IgD-negative memory B cell (primary cell): ENCODE measurements around the gene ZNF513. TPM values are rescaled to one million over a fixed set of nuclear protein-coding genes. Genes with fewer than 3 reads are reported as not detected.

Experiments
- H3K27ac Mint-ChIP-seq, 3 donors: one replicate each; pipeline ENCODE4 v1.8.0; 2020 to 2022; ENCODE audit warnings: mild to moderate bottlenecking in 3 of 3, mixed read lengths in 3 of 3, moderate library complexity in 1 of 3
- H3K27me3 Mint-ChIP-seq: one replicate; pipeline ENCODE4 v1.8.0; 2021; ENCODE audit warnings: mixed read lengths
- H3K36me3 Mint-ChIP-seq: one replicate; pipeline ENCODE4 v1.8.0; 2020; ENCODE audit warnings: mild to moderate bottlenecking, mixed read lengths
- H3K4me1 Mint-ChIP-seq, 3 donors: one replicate each; pipeline ENCODE4 v1.8.0; 2020 to 2022; ENCODE audit warnings: mixed read lengths in 3 of 3, mild to moderate bottlenecking in 1 of 3
- H3K4me3 Mint-ChIP-seq, 4 donors: one replicate each; pipeline ENCODE4 v1.8.0; 2020 to 2022; ENCODE audit warnings: mild to moderate bottlenecking in 4 of 4, mixed read lengths in 4 of 4, moderate library complexity in 3 of 4
- H3K9me3 Mint-ChIP-seq, 3 donors: one replicate each; pipeline ENCODE4 v1.8.0; 2020 to 2021; ENCODE audit warnings: mixed read lengths in 3 of 3, mild to moderate bottlenecking in 1 of 3
- polyA plus RNA-seq: library from polyadenylated mRNA; unstranded; fragments of 300-500 nt; fragmentation: Illumina TruSeq; gene quantifications from one replicate; pipeline ENCODE4 v1.2.3, GENCODE V29; 2021

ZNF513 gene
- polyA plus RNA-seq, 1 donor from 2014 or later: 4.8 TPM

GRCh38 chr2:27376151-27376865 is 4.2 kb downstream of the ZNF513 start:
- Mint-ChIP-seq H3K4me1 (peaks cover 25 to 29% (median 28%) of the 10 kb centered on the region in 3 donors), H3K4me3 (peak overlapping the region in 1 of 4 donors; percentile 69)

GRCh38 chr2:27375513-27376099 is 4.9 kb downstream of the ZNF513 start:
- peaks cover under 1% of the 10 kb centered on the region for H3K36me3 Mint-ChIP-seq
- H3K9me3 Mint-ChIP-seq: no peaks in the 10 kb centered on the region
- H3K27ac Mint-ChIP-seq: no peak overlapping the region
- peaks cover 23 to 25% (median 24%) of the 10 kb centered on the region in 3 donors for H3K4me1 Mint-ChIP-seq
- H3K4me3 Mint-ChIP-seq: peak overlapping the region in 1 of 4 donors; percentile 69
- H3K27me3 Mint-ChIP-seq: no peaks in the 10 kb centered on the region

More at GRCh38 chr2:27376151-27376865, 4.2 kb downstream of the ZNF513 start:
- peaks cover 2% of the 10 kb centered on the region for H3K36me3 Mint-ChIP-seq
- H3K9me3 Mint-ChIP-seq: no peaks in the 10 kb centered on the region
- H3K27me3 Mint-ChIP-seq: no peaks in the 10 kb centered on the region
- H3K27ac Mint-ChIP-seq: no peak overlapping the region

- peaks cover 1% of the 10 kb centered on the region for H3K36me3 Mint-ChIP-seq
- H3K27me3 Mint-ChIP-seq: no peaks in the 10 kb centered on the region
- peaks cover 17 to 24% (median 21%) of the 10 kb centered on the region in 3 donors for H3K4me1 Mint-ChIP-seq
- H3K27ac Mint-ChIP-seq: peak overlapping the region in 1 of 3 donors; percentile 53
- no peaks in the 10 kb centered on the region for H3K9me3 Mint-ChIP-seq
- H3K4me3 Mint-ChIP-seq: peak overlapping the region in 1 of 4 donors; percentile 77
Measured at GRCh38 chr2:27373567-27373966, 7.0 kb downstream of the ZNF513 start.

- peaks cover 17 to 26% (median 25%) of the 10 kb centered on the region in 3 donors for H3K4me1 Mint-ChIP-seq
- peak overlapping the region; percentile 57 to 94 (median 86) for H3K27ac Mint-ChIP-seq
- no peaks in the 10 kb centered on the region for H3K27me3 Mint-ChIP-seq
- peaks cover 1% of the 10 kb centered on the region for H3K36me3 Mint-ChIP-seq
- no peaks in the 10 kb centered on the region for H3K9me3 Mint-ChIP-seq
- peak overlapping the region in 2 of 4 donors; percentile 46 to 77 for H3K4me3 Mint-ChIP-seq
Measured at GRCh38 chr2:27372937-27373336, 7.6 kb downstream of the ZNF513 start.

GRCh38 chr2:27370816-27371620 is 9.5 kb downstream of the ZNF513 start:
- Mint-ChIP-seq H3K4me3 (peak overlapping the region; percentile 84 to 100 (median 96)), H3K9me3 (no peaks in the 10 kb centered on the region), H3K27me3 (no peaks in the 10 kb centered on the region), H3K36me3 (peaks cover 4% of the 10 kb centered on the region), H3K4me1 (peaks cover 17 to 26% (median 25%) of the 10 kb centered on the region in 3 donors), H3K27ac (peak overlapping the region; percentile 71 to 99 (median 95))

- peaks cover 4% of the 10 kb centered on the region for H3K36me3 Mint-ChIP-seq
- H3K27me3 Mint-ChIP-seq: no peaks in the 10 kb centered on the region
- peak within 1 kb of the TSS; percentile 71 to 99 (median 95) for H3K27ac Mint-ChIP-seq
- H3K4me3 Mint-ChIP-seq: peak within 1 kb of the TSS; percentile 84 to 100 (median 96)
- H3K4me1 Mint-ChIP-seq: peaks cover 17 to 26% (median 25%) of the 10 kb centered on the region in 3 donors
- no peaks in the 10 kb centered on the region for H3K9me3 Mint-ChIP-seq
Measured at GRCh38 chr2:27370026-27370815, 10.3 kb downstream of the ZNF513 start, which contains the start of the genes EIF2B4 and SNX17. EIF2B4 (minus strand) TSS chr2:27370338; CDS start chr2:27370314, 24 bp downstream. SNX17 (plus strand) TSS chr2:27370616; CDS start chr2:27370744, 128 bp downstream.

- Mint-ChIP-seq H3K27ac (peak overlapping the region; percentile 71 to 95 (median 91)), H3K27me3 (no peaks in the 10 kb centered on the region), H3K4me1 (peaks cover 17 to 26% (median 25%) of the 10 kb centered on the region in 3 donors), H3K9me3 (no peaks in the 10 kb centered on the region), H3K36me3 (peaks cover 4% of the 10 kb centered on the region), H3K4me3 (peak overlapping the region; percentile 84 to 100 (median 95))
Measured at GRCh38 chr2:27369471-27370025, 11.0 kb downstream of the ZNF513 start.

- Mint-ChIP-seq H3K27me3 (no peaks in the 10 kb centered on the region), H3K4me3 (peak overlapping the region in 1 of 4 donors; percentile 43), H3K36me3 (peaks cover 3% of the 10 kb centered on the region), H3K4me1 (peaks cover 0 to 7% (median 3%) of the 10 kb centered on the region in 3 donors), H3K27ac (peak overlapping the region in 2 of 3 donors; percentile 63 to 65), H3K9me3 (no peaks in the 10 kb centered on the region)
Measured at GRCh38 chr2:27363933-27364332, 16.6 kb downstream of the ZNF513 start.

- peaks cover 4 to 8% (median 7%) of the 10 kb centered on the region in 3 donors for H3K4me1 Mint-ChIP-seq
- H3K9me3 Mint-ChIP-seq: no peaks in the 10 kb centered on the region
- no peaks in the 10 kb centered on the region for H3K27me3 Mint-ChIP-seq
- H3K27ac Mint-ChIP-seq: no peak overlapping the region
- peaks cover 3% of the 10 kb centered on the region for H3K36me3 Mint-ChIP-seq
- peak overlapping the region in 1 of 4 donors; percentile 19 for H3K4me3 Mint-ChIP-seq
Measured at GRCh38 chr2:27362678-27363420, 17.7 kb downstream of the ZNF513 start.

- Mint-ChIP-seq H3K36me3 (no peaks in the 10 kb centered on the region), H3K27me3 (no peaks in the 10 kb centered on the region), H3K4me3 (peak within 1 kb of the TSS; percentile 95 to 99 (median 98)), H3K27ac (peak within 1 kb of the TSS; percentile 95 to 99 (median 98)), H3K9me3 (no peaks in the 10 kb centered on the region), H3K4me1 (peaks cover 34 to 44% (median 41%) of the 10 kb centered on the region in 3 donors)
Measured at GRCh38 chr2:27356382-27357181, 24.0 kb downstream of the ZNF513 start, which contains the start of gene GTF3C2. GTF3C2 (minus strand) TSS chr2:27356764; CDS start chr2:27343554, 13,210 bp downstream.

- H3K27ac Mint-ChIP-seq: peak overlapping the region; percentile 95 to 99 (median 98)
- no peaks in the 10 kb centered on the region for H3K9me3 Mint-ChIP-seq
- H3K27me3 Mint-ChIP-seq: no peaks in the 10 kb centered on the region
- H3K4me3 Mint-ChIP-seq: peak overlapping the region; percentile 95 to 99 (median 98)
- no peaks in the 10 kb centered on the region for H3K36me3 Mint-ChIP-seq
- peaks cover 37 to 46% (median 44%) of the 10 kb centered on the region in 3 donors for H3K4me1 Mint-ChIP-seq
Measured at GRCh38 chr2:27356056-27356381, 24.5 kb downstream of the ZNF513 start.

- Mint-ChIP-seq H3K9me3 (no peaks in the 10 kb centered on the region), H3K27ac (peak overlapping the region in 1 of 3 donors; percentile 65), H3K36me3 (peaks cover 3% of the 10 kb centered on the region), H3K4me1 (peaks cover 44 to 51% (median 50%) of the 10 kb centered on the region in 3 donors), H3K27me3 (no peaks in the 10 kb centered on the region), H3K4me3 (peak overlapping the region in 3 of 4 donors; percentile 10 to 98 (median 60))
Measured at GRCh38 chr2:27354597-27354927, 26.0 kb downstream of the ZNF513 start.
